Liver (tissue), 9 donors: ENCODE results near the gene NDUFS2. TPM values are rescaled to one million over a fixed set of nuclear protein-coding genes. Genes with fewer than 3 reads are reported as not detected.
A peak's percentile ranks its signal among the peaks of the same experiment; 100 is the strongest.

Experiments used
- DNase-seq: peaks from one replicate; pipeline ENCODE4 v3.0.0-alpha.2; 2017; ENCODE audit warnings: low spot score
- H3K27ac ChIP-seq, 2 donors: one replicate each; pipeline ENCODE4 v1.7.0; 2013; ENCODE audit warnings: inconsistent platforms in 2 of 2, low read length in 2 of 2, control low read depth in 1 of 2, low read depth in 1 of 2, mild to moderate bottlenecking in 1 of 2
- H3K27me3 ChIP-seq, 4 donors: one replicate each; pipeline versions ENCODE4 v1.6.1 to v1.7.0; 2013; ENCODE audit warnings: low read length in 3 of 4, inconsistent platforms in 1 of 4, mild to moderate bottlenecking in 1 of 4, moderate library complexity in 1 of 4; ENCODE audit not compliant: control insufficient read depth in 4 of 4, insufficient read depth in 4 of 4
- H3K36me3 ChIP-seq, 4 donors: one replicate each; pipeline versions ENCODE4 v1.6.1 to v1.7.0; 2013; ENCODE audit warnings: low read length in 3 of 4, mild to moderate bottlenecking in 3 of 4, low read depth in 1 of 4, moderate library complexity in 1 of 4; ENCODE audit not compliant: control insufficient read depth in 4 of 4, insufficient read depth in 3 of 4
- H3K4me1 ChIP-seq, 4 donors: one replicate each; pipeline versions ENCODE4 v1.6.1 to v1.7.0; 2013; ENCODE audit warnings: low read length in 3 of 4, mild to moderate bottlenecking in 3 of 4, moderate library complexity in 1 of 4; ENCODE audit not compliant: control insufficient read depth in 4 of 4, insufficient read depth in 4 of 4
- H3K4me3 ChIP-seq, 3 donors: one replicate each; pipeline versions ENCODE4 v1.6.1 to v1.7.0; 2013; ENCODE audit warnings: low read length in 3 of 3, control low read depth in 1 of 3, low read depth in 1 of 3, mild to moderate bottlenecking in 1 of 3
- H3K9ac ChIP-seq, 2 donors: one replicate each; pipeline ENCODE4 v1.7.0; 2013; ENCODE audit warnings: low read length in 2 of 2, mild to moderate bottlenecking in 2 of 2, moderate library complexity in 2 of 2, control low read depth in 1 of 2, low read depth in 1 of 2
- H3K9me3 ChIP-seq, 4 donors: one replicate each; pipeline versions ENCODE4 v1.6.1 to v1.7.0; 2013; ENCODE audit warnings: low read length in 3 of 4; ENCODE audit not compliant: control insufficient read depth in 4 of 4
- CTCF ChIP-seq: fragments of 150-350 bp; IDR thresholded peaks from 2 replicates; pipeline ENCODE4 v1.5.1; 2017; ENCODE audit warnings: improper control_type of control experiment, low read depth, low read length; ENCODE audit not compliant: missing input control
- EGR1 ChIP-seq, 2 donors: IDR thresholded peaks; 2 replicates each; pipeline ENCODE4 v1.6.1; 2016 to 2018; ENCODE audit warnings: antibody characterized with exemption in 2 of 2, low read depth in 2 of 2
- FOXA1 ChIP-seq: IDR thresholded peaks from 2 replicates; pipeline ENCODE4 v1.6.1; 2016; ENCODE audit warnings: antibody characterized with exemption
- FOXA2 ChIP-seq: IDR thresholded peaks from 2 replicates; pipeline ENCODE4 v1.6.1; 2016; ENCODE audit warnings: antibody characterized with exemption
- HNF4A ChIP-seq, 2 donors: conservative IDR thresholded peaks; 2 replicates each; pipeline ENCODE4 v1.6.1; 2016; ENCODE audit warnings: antibody characterized with exemption in 2 of 2, mild to moderate bottlenecking in 2 of 2
- HNF4G ChIP-seq: IDR thresholded peaks from 2 replicates; pipeline ENCODE4 v1.6.1; 2016; ENCODE audit warnings: antibody characterized with exemption
- JUND ChIP-seq, 2 donors: IDR thresholded peaks; 2 replicates each; pipeline ENCODE4 v1.6.1; 2016; ENCODE audit warnings: antibody characterized with exemption in 2 of 2
- NR2F2 ChIP-seq: IDR thresholded peaks from 2 replicates; pipeline ENCODE4 v1.6.1; 2016; ENCODE audit warnings: antibody characterized with exemption
- RAD21 ChIP-seq, 2 donors: IDR thresholded peaks; 2 replicates each; pipeline ENCODE4 v1.6.1; 2016; ENCODE audit warnings: antibody characterized with exemption in 2 of 2, mild to moderate bottlenecking in 2 of 2
- REST ChIP-seq: IDR thresholded peaks from 2 replicates; pipeline ENCODE4 v1.6.1; 2016; ENCODE audit warnings: antibody characterized with exemption, mild to moderate bottlenecking
- RXRA ChIP-seq, 2 donors: IDR thresholded peaks; 2 replicates each; pipeline ENCODE4 v1.6.1; 2017 to 2018; ENCODE audit warnings: antibody characterized with exemption in 2 of 2, mild to moderate bottlenecking in 1 of 2
- SP1 ChIP-seq: IDR thresholded peaks from 2 replicates; pipeline ENCODE4 v1.6.1; 2018; ENCODE audit warnings: antibody characterized with exemption, mild to moderate bottlenecking
- TAF1 ChIP-seq: conservative IDR thresholded peaks from 2 replicates; pipeline ENCODE4 v1.6.1; 2016; ENCODE audit warnings: antibody characterized with exemption, mild to moderate bottlenecking
- ZBTB33 ChIP-seq: IDR thresholded peaks from 2 replicates; pipeline ENCODE4 v1.6.1; 2016; ENCODE audit warnings: antibody characterized with exemption
- WGBS: extraction: QIAGEN DNeasy Blood & Tissue Kit; methylation state at CpG from one replicate; pipeline ENCODE4 v1.1.7; 2013; 5-methylcytosine and 5-hydroxymethylcytosine counted together
- polyA plus RNA-seq, 2 donors: library from polyadenylated mRNA; stranded (reverse) in 1 of 2; unstranded in 1 of 2; fragments of 200-250 nt in 1 of 2; fragments of >200 nt in 1 of 2; fragmentation: Nextera tagmentation in 1 of 2; extraction: Ambion mirVana in 1 of 2; gene quantifications; one replicate each; pipeline versions ENCODE4 v1.2.1 to v1.2.3, GENCODE V29; 2013 to 2015
- total RNA-seq, 2 donors: library from RNA; depleted of rRNA; stranded (reverse); fragments of >200 nt; gene quantifications; one replicate each; pipeline ENCODE4 v1.2.3, GENCODE V29; 2014
- TF ChIP-seq, protein P1 (sequence below): IDR thresholded peaks from 2 replicates; pipeline ENCODE4 v1.6.1; 2016; ENCODE audit warnings: antibody characterized with exemption
- donor health status: healthy.
- donor health status: healthy.
- donor health status: healthy.
- donor health status: healthy.
- donor health status: healthy.

NDUFS2 gene
- total and polyA plus RNA-seq, 4 donors = 93.3 to 167 (median 120) TPM

GRCh38 chr1:161172349-161172748, 29.8 kb upstream of the NDUFS2 start:
- Histone ChIP-seq H3K4me3 (no peak overlapping the region), H3K27me3 (no peaks in the 10 kb centered on the region), H3K36me3 (peaks cover 2 to 46% (median 31%) of the 10 kb centered on the region in 4 donors), H3K4me1 (peaks cover 0 to 24% (median 19%) of the 10 kb centered on the region in 4 donors), H3K9me3 (no peaks in the 10 kb centered on the region), H3K27ac (no peak overlapping the region), H3K9ac (no peak overlapping the region)
- WGBS = 80% methylated on average over 1 of the region's 1 CpG
- no peak for DNase-seq
- TF ChIP-seq NR2F2 (no peak), ZBTB33 (no peak), FOXA2 (no peak), FOXA1 (no peak), JUND (IDR thresholded peaks at IDR 0.05) (no peak), TAF1 (no peak), HNF4G (no peak), HNF4A (conservative IDR thresholded peaks at IDR 0.05) (no peak), REST (no peak), RAD21 (IDR thresholded peaks at IDR 0.05) (no peak), EGR1 (IDR thresholded peaks at IDR 0.05; ENCODE audit: low read depth in 2 of 2) (no peak)
- TF ChIP-seq, protein P1, sequence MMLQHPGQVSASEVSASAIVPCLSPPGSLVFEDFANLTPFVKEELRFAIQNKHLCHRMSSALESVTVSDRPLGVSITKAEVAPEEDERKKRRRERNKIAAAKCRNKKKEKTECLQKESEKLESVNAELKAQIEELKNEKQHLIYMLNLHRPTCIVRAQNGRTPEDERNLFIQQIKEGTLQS = no peak

GRCh38 chr1:161172776-161173376, 29.3 kb upstream of the NDUFS2 start:
- Histone ChIP-seq H3K27ac (peak overlapping the region in 1 of 2 donors; percentile 32), H3K4me1 (peaks cover 0 to 27% (median 22%) of the 10 kb centered on the region in 4 donors), H3K9me3 (no peaks in the 10 kb centered on the region), H3K36me3 (peaks cover 2 to 46% (median 31%) of the 10 kb centered on the region in 4 donors), H3K9ac (no peak overlapping the region), H3K4me3 (no peak overlapping the region), H3K27me3 (no peaks in the 10 kb centered on the region)
- WGBS = 30% methylated on average over 4 of the region's 4 CpGs
- TF ChIP-seq RXRA (IDR thresholded peaks at IDR 0.05) (peak; percentile 51 to 66), ZBTB33 (no peak), CTCF (no peak), NR2F2 (peak; percentile 92), TAF1 (no peak), SP1 (peak; percentile 43)
- TF ChIP-seq, protein P1 = no peak
- no peak for DNase-seq
